H9 (cell line): Measurements from ENCODE around the gene PRKD2. TPM values are rescaled to one million over a fixed set of nuclear protein-coding genes. Genes with fewer than 3 reads are reported as not detected.

Experiments used
- DNase-seq: peaks from one replicate; pipeline ENCODE4 v3.0.0-alpha.2; 2017
- H2AFZ ChIP-seq: one replicate; pipeline ENCODE4 v1.6.1; 2013; ENCODE audit warnings: mild to moderate bottlenecking, low read length, control low read depth, moderate library complexity
- H2AK5ac ChIP-seq: 2 replicates; pipeline ENCODE4 v1.6.1; 2013; ENCODE audit warnings: low read length, control low read depth, mixed read lengths; ENCODE audit not compliant: insufficient read length
- H2BK120ac ChIP-seq: one replicate; pipeline ENCODE4 v1.6.1; 2013; ENCODE audit warnings: low read depth, mild to moderate bottlenecking, low read length, control low read depth, inconsistent platforms; ENCODE audit not compliant: poor library complexity, severe bottlenecking
- H2BK12ac ChIP-seq: 2 replicates; pipeline ENCODE4 v1.6.1; 2013; ENCODE audit warnings: low read length, control low read depth, mixed read lengths, low read depth; ENCODE audit not compliant: insufficient read length
- H2BK15ac ChIP-seq: 2 replicates; pipeline ENCODE4 v1.6.1; 2013; ENCODE audit warnings: low read depth, low read length, control low read depth
- H2BK20ac ChIP-seq: one replicate; pipeline ENCODE4 v1.6.1; 2013; ENCODE audit warnings: low read depth, mild to moderate bottlenecking, low read length, control low read depth, inconsistent platforms; ENCODE audit not compliant: poor library complexity, severe bottlenecking
- H2BK5ac ChIP-seq: 2 replicates; pipeline ENCODE4 v1.6.1; 2013; ENCODE audit warnings: low read length, control low read depth, mixed read lengths; ENCODE audit not compliant: insufficient read length
- H3K14ac ChIP-seq: 2 replicates; pipeline ENCODE4 v1.6.1; 2013; ENCODE audit warnings: low read length, control low read depth; ENCODE audit not compliant: insufficient read depth
- H3K18ac ChIP-seq: 2 replicates; pipeline ENCODE4 v1.6.1; 2013; ENCODE audit warnings: low read depth, mild to moderate bottlenecking, mixed read lengths, low read length, control low read depth; ENCODE audit not compliant: insufficient read length
- H3K23ac ChIP-seq: 2 replicates; pipeline ENCODE4 v1.6.1; 2013; ENCODE audit warnings: low read length, control low read depth, mixed read lengths, low read depth; ENCODE audit not compliant: insufficient read length
- H3K23me2 ChIP-seq: 2 replicates; pipeline ENCODE4 v1.6.1; 2013; ENCODE audit warnings: low read depth, mild to moderate bottlenecking, mixed read lengths, low read length, control low read depth; ENCODE audit not compliant: insufficient read length, poor library complexity, severe bottlenecking
- H3K27ac ChIP-seq: 2 replicates; pipeline ENCODE4 v1.5.1; 2013; ENCODE audit warnings: low read length, control low read depth, mixed read lengths, low read depth; ENCODE audit not compliant: insufficient read length
- H3K27me3 ChIP-seq: 2 replicates; pipeline ENCODE4 v1.6.1; 2013; ENCODE audit warnings: low read length, control low read depth, inconsistent platforms; ENCODE audit not compliant: insufficient read depth
- H3K4ac ChIP-seq: 2 replicates; pipeline ENCODE4 v1.6.1; 2013; ENCODE audit warnings: low read depth, mild to moderate bottlenecking, control low read depth, inconsistent platforms, low read length, moderate library complexity
- H3K4me1 ChIP-seq: 2 replicates; pipeline ENCODE4 v1.6.1; 2013; ENCODE audit warnings: low read length, control low read depth, inconsistent platforms; ENCODE audit not compliant: insufficient read depth
- H3K4me2 ChIP-seq: 2 replicates; pipeline ENCODE4 v1.6.1; 2013; ENCODE audit warnings: low read length, control low read depth, mixed read lengths; ENCODE audit not compliant: insufficient read length, insufficient read depth
- H3K56ac ChIP-seq: 2 replicates; pipeline ENCODE4 v1.6.1; 2013; ENCODE audit warnings: low read depth, mild to moderate bottlenecking, mixed read lengths, low read length, control low read depth; ENCODE audit not compliant: insufficient read length
- H3K79me1 ChIP-seq: 2 replicates; pipeline ENCODE4 v1.6.1; 2013; ENCODE audit warnings: low read depth, mild to moderate bottlenecking, moderate library complexity, low read length, control low read depth, inconsistent platforms; ENCODE audit not compliant: insufficient read depth, poor library complexity, severe bottlenecking
- H3K79me2 ChIP-seq: 2 replicates; pipeline ENCODE4 v1.6.1; 2013; ENCODE audit warnings: low read length, control low read depth, inconsistent platforms; ENCODE audit not compliant: insufficient read depth
- H3K9ac ChIP-seq: 2 replicates; pipeline ENCODE4 v1.6.1; 2013; ENCODE audit warnings: low read length, control low read depth, mixed read lengths; ENCODE audit not compliant: insufficient read length; ENCODE audit errors: extremely low read depth
- H3K9me3 ChIP-seq: one replicate; pipeline ENCODE4 v1.6.1; 2013; ENCODE audit warnings: low read depth, low read length, inconsistent platforms; ENCODE audit not compliant: control insufficient read depth
- H3T11ph ChIP-seq: one replicate; pipeline ENCODE4 v1.6.1; 2013; ENCODE audit warnings: mild to moderate bottlenecking, low read length, control low read depth, inconsistent platforms
- H4K20me1 ChIP-seq: one replicate; pipeline ENCODE4 v1.6.1; 2013; ENCODE audit not compliant: control insufficient read depth, insufficient read length, insufficient read depth
- H4K5ac ChIP-seq: 2 replicates; pipeline ENCODE4 v1.6.1; 2013; ENCODE audit warnings: low read depth, mild to moderate bottlenecking, mixed read lengths, low read length, control low read depth; ENCODE audit not compliant: insufficient read length
- H4K8ac ChIP-seq: replicated peaks from 2 replicates; pipeline ENCODE4 v1.6.1; 2013; ENCODE audit warnings: low read length, control low read depth, mixed read lengths, low read depth; ENCODE audit not compliant: insufficient read length
- H4K91ac ChIP-seq: 2 replicates; pipeline ENCODE4 v1.6.1; 2013; ENCODE audit warnings: low read depth, mild to moderate bottlenecking, moderate library complexity, mixed read lengths, low read length, control low read depth; ENCODE audit not compliant: insufficient read length
- H3K27ac Mint-ChIP-seq, 3 experiments: 2 replicates in 2 of 3; 3 replicates in 1 of 3; pipeline ENCODE4 v1.8.0; 2020 to 2021; ENCODE audit warnings: mixed read lengths in 3 of 3, mild to moderate bottlenecking in 1 of 3, moderate library complexity in 1 of 3
- H3K27me3 Mint-ChIP-seq: 2 replicates; pipeline ENCODE4 v1.8.0; 2021; ENCODE audit warnings: low read depth, mild to moderate bottlenecking, moderate library complexity, mixed read lengths
- H3K36me3 Mint-ChIP-seq, 3 experiments: 2 replicates in 2 of 3; 3 replicates in 1 of 3; pipeline ENCODE4 v1.8.0; 2020 to 2021; ENCODE audit warnings: low read depth in 3 of 3, mixed read lengths in 3 of 3; ENCODE audit not compliant: insufficient read depth in 1 of 3
- H3K4me1 Mint-ChIP-seq, 2 experiments: 2 replicates each; pipeline ENCODE4 v1.8.0; 2020; ENCODE audit warnings: mixed read lengths in 2 of 2
- H3K4me3 Mint-ChIP-seq, 2 experiments: 2 replicates in 1 of 2; 3 replicates in 1 of 2; pipeline ENCODE4 v1.8.0; 2020 to 2021; ENCODE audit warnings: mild to moderate bottlenecking in 2 of 2, mixed read lengths in 2 of 2, moderate library complexity in 1 of 2
- H3K9me3 Mint-ChIP-seq, 2 experiments: 2 replicates in 1 of 2; 3 replicates in 1 of 2; pipeline ENCODE4 v1.8.0; 2020; ENCODE audit warnings: mild to moderate bottlenecking in 2 of 2, mixed read lengths in 2 of 2, moderate library complexity in 1 of 2
- WGBS: extraction: QIAGEN DNeasy Blood & Tissue Kit; methylation state at CpG from one replicate; pipeline ENCODE4 v1.1.7; 2013; ENCODE audit warnings: missing lambda C conversion rate, low lambda C conversion rate, mixed read lengths; ENCODE audit not compliant: insufficient read length; ENCODE audit errors: extremely low coverage; 5-methylcytosine and 5-hydroxymethylcytosine counted together
- total RNA-seq: library from RNA; stranded (reverse); gene quantifications from 2 replicates; pipeline ENCODE4 v1.2.1, GENCODE V29; 2021
- TF ChIP-seq, protein P1 (sequence below): fragments of 200-600 bp; sonication (generic); conservative IDR thresholded peaks from 3 replicates; pipeline ENCODE4 v1.8.0; 2021; ENCODE audit warnings: antibody characterized with exemption, mild to moderate bottlenecking

PRKD2 gene
- total RNA-seq, 1 experiment from 2014 or later: 60.7 TPM

DNA sequence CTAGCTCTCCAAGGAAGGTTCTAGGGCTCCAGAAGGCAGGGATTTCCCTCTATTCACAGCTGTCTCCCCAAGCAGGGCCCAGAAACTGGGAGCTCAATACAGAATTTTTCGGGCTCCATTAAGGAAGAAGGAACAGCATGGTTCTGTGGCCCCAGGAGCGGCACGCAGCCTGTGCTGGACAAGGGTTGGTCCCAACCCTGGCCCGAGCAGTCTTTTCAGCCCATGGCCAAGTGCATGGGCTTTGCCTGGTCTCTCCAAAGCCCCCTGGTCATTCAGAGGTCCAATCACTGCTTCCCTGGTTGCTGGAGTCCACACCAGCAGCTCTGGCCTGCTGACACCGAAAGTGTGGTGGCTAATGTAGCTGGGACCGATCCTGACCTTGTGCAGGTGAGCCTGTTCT lies 6.6 kb upstream of the PRKD2 start:
- Histone ChIP-seq H3K18ac (no peak overlapping the region), H3K4ac (no peak overlapping the region), H2AK5ac (no peak overlapping the region), H3K9me3 (no peaks in the 10 kb centered on the region), H2BK12ac (no peak overlapping the region), H3T11ph (no peak overlapping the region), H3K4me2 (no peak overlapping the region), H2BK15ac (no peak overlapping the region), H3K27ac (no peak overlapping the region), H2BK120ac (no peak overlapping the region), H4K8ac (no peak overlapping the region), H3K79me2 (no peaks in the 10 kb centered on the region), H3K23ac (no peak overlapping the region), H3K27me3 (no peaks in the 10 kb centered on the region), H3K14ac (no peak overlapping the region), H3K9ac (no peak overlapping the region), H4K20me1 (no peaks in the 10 kb centered on the region), H3K4me1 (no peaks in the 10 kb centered on the region), H2BK20ac (no peak overlapping the region), H3K56ac (no peak overlapping the region), H3K23me2 (no peaks in the 10 kb centered on the region), H3K79me1 (no peaks in the 10 kb centered on the region), H2AFZ (no peak overlapping the region), H2BK5ac (no peak overlapping the region), H4K91ac (no peak overlapping the region), H4K5ac (no peak overlapping the region)
- DNase-seq: no peak
- H3K4me1 Mint-ChIP-seq: peaks cover 10 to 20% of the 10 kb centered on the region in 2 experiments
- H3K27ac Mint-ChIP-seq: no peak overlapping the region
- H3K9me3 Mint-ChIP-seq: no peaks in the 10 kb centered on the region
- WGBS: no CpG with 5 or more reads among the region's 6 CpGs
- H3K36me3 Mint-ChIP-seq: peaks cover 40 to 74% (median 72%) of the 10 kb centered on the region in 3 experiments
- H3K4me3 Mint-ChIP-seq: no peak overlapping the region
- TF ChIP-seq, protein P1, sequence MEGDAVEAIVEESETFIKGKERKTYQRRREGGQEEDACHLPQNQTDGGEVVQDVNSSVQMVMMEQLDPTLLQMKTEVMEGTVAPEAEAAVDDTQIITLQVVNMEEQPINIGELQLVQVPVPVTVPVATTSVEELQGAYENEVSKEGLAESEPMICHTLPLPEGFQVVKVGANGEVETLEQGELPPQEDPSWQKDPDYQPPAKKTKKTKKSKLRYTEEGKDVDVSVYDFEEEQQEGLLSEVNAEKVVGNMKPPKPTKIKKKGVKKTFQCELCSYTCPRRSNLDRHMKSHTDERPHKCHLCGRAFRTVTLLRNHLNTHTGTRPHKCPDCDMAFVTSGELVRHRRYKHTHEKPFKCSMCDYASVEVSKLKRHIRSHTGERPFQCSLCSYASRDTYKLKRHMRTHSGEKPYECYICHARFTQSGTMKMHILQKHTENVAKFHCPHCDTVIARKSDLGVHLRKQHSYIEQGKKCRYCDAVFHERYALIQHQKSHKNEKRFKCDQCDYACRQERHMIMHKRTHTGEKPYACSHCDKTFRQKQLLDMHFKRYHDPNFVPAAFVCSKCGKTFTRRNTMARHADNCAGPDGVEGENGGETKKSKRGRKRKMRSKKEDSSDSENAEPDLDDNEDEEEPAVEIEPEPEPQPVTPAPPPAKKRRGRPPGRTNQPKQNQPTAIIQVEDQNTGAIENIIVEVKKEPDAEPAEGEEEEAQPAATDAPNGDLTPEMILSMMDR: no peak
- no peaks in the 10 kb centered on the region; the same call in 1 of the 2 replicates for H3K27me3 Mint-ChIP-seq
